Stimulated activated CD4-positive, alpha-beta T cell treated with anti-CD3 and anti-CD28 coated beads, Interleukin-1b, Interleukin-23, amount 100 ng/mL, for 24 hours (primary cell): ENCODE data around the gene SORT1.
"Not testable (repeated sequence)": the region's sequence is repeated elsewhere in the genome, so short reads cannot be mapped to it uniquely, and the experiment has no call there.

Experiments used
- DNase-seq, 4 experiments: peaks; one replicate each; pipeline ENCODE4 v3.0.0-alpha.2; 2020; ENCODE audit warnings: low read depth in 4 of 4, low spot score in 1 of 4

The SORT1 gene

DNA sequence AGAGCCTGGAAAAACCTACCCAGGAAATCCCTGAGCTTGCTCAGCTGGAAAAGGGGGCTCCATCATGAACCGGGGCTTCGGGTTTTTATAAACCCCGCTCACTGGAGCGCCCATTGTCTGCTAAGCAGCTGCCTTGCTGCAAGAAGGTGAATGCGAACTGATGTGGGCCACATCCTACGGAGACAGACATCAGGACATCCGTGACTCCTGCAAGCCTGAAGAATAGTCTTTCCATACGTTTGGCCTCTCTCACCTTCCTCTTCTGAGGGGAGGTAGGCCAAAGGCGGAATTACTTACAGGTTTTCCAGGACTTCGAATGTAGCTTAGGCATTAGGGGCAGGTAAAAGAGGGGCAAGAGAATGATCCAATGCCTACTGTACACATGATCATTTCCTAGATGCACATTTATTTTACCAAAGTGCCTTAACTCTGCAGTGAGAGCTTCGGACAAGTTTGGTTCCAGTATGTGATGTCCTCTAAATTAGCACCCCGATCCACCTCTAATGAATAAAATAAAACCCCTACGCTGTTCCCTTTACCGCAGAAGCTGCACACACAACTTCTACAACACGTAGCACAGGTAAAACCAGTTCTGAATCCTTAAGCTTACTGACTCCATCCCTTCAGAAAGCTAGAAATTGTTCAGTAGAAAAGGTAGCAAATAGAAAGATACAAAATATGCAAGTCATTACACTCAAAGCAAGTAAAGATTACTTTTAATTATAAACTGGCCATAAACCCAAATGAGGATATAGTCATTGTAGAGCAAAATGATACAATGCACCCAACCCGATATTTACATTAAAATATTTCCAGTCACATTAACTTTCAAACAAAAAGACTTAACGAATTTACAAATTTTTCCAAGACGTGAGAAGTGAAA lies 866 bp upstream of the SORT1 start:
- no peak for DNase-seq

DNA sequence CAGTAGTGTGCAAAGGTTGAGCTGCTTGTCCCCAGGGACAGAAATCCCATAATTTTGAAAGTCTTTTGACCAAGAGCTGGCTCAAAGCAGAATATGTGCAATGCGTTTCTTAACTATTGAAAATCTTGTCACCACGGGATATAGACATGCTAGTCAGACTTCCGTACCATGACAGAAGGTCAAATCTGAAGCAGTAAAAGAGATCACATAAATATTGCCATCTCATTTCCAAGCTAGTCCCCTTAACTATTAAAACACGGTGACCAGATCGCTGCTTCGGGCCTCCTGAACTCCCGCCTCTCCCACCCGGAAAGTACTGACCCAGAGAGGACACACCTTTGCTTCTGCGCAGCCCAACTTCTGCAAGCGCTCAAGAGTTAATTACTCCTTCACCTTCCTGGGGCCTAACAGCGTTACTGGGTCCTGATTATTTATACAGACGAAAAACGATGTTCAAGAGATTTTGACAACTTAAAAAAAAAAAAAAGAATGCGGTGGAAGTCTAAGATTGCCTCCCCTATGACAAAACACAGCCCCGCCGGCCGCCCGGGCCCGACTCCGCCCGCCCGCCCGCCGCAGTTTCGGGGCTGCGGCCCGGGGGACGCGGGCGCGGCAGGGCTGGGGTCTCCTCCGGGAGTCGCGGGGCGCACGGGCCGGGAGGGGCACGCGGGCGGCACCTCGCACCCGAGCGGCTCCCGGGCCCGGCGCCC lies 692 bp downstream of the SORT1 start:
- no peak for DNase-seq

DNA sequence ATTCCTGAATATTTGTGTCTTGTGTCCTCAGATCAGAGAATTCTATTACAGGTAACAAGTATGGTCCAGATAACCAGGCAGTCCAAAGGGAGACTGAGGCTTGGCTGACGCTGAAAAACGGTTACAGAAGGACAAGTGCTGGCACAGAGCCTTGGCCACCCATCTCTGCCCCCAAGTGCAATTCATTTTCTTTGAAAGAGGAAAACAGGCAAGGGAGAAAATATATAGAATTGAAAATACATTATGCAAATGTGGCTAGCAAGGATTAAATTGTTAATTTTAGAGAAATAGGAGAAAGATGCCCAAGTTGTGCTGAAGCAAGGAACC lies 1.2 kb downstream of the SORT1 start:
- DNase-seq: no peak

DNA sequence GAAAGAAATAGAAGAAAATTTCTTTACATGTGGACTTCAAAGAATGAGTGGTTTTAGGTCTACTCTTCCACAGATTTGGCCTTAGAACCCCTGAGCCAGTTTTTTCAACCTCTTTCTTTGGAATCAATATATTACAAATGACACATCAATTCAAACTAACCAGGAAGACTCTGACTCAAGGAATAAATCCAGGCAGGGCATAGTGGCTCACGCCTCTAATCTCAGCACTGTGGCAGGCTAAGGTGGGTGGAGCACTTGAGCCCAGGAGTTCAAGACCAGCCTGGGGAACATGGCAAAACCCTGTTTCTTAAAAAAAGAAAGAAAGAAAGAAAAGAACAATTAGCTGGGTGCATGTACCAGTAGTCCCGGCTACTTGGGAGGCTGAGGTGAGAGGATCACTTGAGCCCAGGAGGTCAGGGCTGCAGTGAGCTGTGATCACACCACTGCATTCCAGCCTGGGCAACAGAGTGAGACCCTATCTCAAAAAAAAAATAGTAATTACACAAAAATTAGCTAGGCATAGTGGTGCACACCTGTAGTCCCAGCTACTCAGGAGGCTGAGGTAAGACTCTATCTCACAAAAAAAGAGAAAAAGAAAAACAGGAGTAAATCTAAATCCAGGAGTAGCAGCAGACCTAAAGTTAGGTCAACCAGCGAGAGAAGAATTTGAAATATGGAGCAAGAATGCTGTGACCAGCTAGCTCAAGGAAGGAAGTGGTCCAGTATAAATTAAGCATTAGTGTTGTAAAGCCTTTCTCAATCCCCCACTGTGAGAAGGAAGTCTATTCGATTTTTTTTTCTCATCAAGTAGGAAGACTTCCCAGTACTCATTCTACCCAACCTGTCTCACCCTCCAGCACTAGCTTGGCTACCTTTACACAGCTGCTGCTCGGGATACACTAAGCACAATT lies 1.9 kb downstream of the SORT1 start:
- DNase-seq: no peak

DNA sequence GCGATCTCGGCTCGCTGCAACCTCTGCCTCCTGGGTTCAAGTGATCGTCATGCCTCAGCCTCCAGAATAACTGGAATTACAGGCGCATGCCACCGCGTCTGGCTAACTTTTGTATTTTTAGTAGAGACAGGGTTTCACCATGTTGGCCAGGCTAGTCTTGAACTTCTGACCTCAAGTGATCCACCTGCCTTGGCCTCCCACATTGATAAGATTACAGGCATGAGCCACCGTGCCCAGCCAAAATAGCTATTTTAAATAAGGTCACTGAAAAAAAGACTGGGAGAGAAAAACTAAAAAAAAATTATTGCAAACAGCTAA lies 2.5 kb downstream of the SORT1 start:
- not testable (repeated sequence) for DNase-seq

DNA sequence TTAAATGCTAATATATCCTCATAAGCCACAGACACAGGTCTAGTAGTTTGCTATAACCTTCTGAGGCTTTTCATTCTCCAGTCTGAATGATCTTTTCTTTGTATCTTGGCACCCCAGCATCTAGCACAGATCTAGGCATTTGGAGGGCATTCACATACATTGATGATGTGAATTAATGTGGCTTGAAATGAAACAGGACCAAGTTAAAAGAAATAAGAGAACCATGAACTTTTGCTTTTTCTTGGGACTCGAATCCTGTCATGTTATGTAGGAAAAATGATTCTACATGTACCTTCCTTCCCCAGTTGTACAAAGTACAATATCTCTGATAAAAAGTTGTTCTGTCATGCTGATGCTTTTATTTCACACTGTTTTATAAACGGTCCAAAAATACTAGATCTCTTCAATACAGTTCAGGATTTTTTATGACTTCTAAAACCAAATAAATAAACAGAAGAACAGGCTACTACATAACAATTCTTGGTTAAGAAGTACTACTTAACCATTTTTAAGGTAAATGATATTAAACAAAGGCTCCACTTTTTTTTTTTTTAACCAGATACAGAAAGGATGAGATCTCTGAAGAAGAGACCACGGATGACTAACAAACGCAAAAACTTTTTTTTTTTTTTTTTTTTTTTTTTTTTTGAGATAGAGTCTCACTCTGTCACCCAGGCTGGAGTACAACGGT lies 3.0 kb downstream of the SORT1 start:
- no peak for DNase-seq

DNA sequence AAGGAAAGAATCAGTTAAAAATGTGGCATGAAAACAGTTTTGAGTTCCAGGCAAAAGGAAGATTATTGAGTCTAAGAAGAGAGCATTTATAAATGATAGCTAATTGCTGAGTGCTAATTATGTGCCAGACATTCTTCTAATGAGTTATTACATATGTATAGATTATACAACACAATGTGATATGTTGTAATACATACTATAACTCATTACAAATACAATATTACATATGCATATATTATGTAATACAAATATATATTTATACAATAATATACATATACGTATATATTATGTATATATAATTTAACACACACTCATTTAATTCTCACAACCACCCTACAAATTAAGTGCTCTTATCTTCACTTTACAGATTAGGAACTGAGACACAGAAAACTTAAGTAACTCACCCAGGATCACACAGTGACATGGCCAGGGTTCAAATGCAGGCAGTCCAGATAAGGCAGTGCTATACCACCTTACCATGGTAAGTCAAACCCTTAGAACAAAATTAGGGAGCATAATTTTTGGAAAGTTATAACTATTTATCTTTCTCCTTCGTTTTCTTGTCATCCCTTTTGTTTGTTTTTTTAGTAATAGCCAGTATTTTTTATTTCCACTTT lies 4.0 kb downstream of the SORT1 start:
- DNase-seq: no peak

DNA sequence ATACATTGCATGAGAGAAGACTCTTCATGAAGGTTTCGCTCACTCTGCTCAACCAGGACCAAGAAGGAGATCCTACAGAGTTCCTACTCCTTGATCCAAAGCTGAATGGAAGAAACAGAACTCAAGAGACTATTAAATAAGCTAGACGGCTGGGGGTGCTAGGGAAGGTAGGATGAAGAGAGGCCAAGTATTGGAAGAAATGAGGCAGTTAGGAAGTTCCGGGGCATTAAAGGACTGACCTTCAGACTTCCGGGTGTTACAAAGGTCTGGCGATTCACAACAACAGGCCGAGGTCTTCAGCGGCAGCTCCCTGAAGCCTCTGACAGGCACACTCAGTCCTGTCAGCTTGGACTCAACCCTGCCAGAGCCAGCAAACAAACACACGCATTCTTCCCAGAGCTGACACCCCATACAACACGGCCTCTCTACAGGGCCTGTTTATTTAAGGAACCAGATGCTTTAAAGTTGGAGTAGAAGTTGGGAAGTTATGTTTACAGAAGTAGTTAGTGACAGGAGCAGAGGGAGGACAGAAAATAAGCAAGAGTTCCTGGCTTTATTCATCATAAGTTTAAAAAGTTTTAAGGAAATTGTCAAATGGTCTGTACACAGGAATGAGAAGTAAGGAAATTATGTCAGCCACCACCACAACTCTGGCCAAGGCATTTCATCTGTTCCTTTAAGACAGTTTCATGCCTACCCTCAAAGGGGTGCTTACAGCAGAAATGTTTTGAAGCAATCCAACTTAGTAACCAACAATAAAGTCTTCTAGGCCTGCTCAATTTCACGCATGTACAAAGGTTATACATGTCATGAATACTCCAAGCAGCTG lies 4.7 kb downstream of the SORT1 start:
- DNase-seq: no peak

DNA sequence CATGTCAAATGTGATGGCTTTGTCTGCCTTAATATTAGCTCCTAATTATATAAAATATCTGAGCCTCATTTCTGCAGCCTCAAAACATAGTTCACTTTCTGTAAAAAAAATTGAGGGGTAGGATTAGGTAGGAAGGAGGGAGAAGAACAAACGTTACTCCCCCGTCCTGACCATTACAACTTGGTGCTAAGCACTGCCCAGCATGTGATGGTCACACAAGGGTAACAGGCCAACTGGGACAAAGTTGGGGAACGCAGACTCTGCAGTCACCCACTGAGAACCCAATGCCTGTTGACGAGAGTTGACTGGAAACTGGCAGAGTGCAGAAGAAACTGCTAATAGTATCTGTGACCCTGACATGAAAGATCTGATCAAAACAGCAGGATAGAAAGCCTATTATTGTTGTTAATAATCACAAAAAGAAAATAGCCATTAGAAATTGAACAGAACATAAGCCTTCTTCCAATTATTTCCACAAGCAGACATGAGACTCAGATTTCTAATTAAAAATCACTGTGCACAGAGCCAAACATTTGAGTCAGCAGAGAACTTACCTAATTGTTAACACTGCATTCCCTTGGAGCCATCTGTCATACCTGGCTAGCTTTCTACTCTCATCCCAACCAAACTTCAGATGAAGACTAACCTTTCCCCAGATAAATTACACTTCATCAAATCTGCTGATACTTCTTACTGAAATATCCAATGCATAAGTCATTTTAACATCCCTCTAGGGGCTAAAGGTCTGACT lies 5.5 kb downstream of the SORT1 start:
- DNase-seq: no peak

DNA sequence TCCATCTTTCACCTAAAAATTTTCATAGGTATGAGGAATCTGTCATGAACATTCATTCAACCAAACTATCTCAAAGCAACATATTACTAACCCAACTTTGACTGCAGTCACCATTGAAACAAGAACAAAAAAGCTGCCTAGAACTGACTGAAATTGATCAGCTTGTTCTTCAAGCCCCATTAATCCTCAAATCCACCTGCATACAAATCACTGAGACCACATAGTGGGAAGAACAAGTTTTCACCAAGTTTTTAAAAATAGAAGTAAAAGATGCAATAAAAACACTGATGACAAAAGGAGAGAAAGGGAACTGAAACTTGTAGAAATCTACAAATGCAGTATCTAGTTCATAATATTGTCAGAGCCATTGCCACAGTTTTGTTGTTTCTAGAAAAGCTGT lies 6.1 kb downstream of the SORT1 start:
- no peak for DNase-seq

DNA sequence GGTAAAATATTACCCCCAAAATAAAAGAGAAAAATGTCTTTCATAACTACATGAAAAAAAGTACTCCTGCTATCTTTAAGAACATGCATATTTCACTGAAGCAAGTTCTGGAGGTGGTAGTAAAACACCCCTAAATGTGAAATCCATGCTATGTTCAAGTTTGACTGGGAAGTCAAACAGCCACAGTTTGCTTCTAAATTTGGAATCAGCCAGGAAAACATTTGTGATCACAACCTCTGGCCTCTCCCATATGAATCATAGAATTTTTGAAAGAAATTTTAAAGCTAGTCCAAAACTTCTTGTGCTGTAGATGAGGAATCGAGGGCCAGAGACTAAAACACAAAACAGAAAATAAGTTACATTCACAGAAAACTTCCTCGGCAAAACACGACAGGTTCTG lies 6.6 kb downstream of the SORT1 start:
- no peak for DNase-seq

DNA sequence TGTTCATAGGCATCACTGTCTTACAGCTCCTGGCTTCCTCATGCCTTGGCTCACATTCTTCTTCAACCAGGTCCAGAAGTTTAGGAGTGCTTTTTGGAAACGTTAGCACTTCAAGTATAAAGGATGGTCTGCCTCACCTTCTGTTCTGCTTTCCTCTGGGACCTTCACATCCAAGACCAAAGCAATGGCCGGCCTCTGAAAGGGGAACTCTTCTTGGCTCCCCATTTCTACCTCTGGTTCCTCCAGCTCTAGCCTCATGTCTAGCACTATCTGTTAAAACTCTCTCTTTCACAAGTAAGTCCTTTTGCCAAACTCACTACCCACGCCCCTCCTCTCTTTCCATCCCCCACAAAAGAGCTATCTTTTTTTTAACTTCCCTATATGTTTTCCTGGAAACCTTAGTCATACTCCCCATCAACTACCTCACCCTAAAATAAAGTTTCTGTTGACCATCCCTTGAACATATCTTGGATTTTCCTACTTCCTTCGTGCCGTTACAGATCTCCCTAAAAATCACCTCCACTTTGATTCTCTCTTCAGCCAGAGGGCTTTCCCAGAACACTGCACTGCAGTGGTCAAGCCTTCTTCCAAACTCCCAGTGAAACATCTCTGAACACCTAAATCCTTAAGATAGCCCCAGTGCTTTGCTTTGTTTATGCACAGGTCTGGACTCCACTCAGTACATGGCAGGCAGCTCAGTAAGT lies 7.9 kb downstream of the SORT1 start:
- no peak for DNase-seq

DNA sequence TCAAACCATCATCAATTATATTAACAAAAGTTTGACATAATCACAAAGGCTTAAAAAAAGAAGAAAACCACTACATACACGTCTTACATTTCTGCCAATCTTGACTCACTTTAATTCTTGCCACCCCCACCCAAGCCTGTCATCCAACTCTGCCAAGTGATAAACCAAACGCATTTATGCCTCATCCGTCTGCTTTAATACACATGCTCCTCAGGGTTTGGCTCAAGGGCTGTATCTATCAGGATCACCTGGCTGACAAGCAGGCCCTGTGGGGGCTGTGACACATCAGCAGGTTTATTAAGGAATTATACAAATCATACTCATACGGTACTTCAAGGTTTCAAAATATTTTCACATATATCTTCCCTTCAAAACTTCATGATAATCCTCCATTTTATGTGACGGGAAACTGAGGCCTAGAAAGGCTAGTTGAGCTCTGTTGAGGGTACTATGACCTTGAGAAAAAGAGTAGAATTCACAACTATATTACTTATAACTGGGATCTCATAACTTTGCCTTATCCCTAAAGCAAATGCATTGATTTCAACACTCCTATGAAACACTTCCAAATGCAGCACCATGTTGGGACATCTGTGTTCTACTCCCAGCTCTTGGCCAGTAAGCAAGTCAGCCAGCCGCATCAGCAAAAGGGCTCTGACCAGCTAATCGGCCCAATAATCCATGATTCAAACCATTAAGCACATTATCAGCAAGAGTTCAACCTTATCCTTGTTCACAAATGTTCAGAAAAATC lies 8.7 kb downstream of the SORT1 start:
- DNase-seq: no peak

DNA sequence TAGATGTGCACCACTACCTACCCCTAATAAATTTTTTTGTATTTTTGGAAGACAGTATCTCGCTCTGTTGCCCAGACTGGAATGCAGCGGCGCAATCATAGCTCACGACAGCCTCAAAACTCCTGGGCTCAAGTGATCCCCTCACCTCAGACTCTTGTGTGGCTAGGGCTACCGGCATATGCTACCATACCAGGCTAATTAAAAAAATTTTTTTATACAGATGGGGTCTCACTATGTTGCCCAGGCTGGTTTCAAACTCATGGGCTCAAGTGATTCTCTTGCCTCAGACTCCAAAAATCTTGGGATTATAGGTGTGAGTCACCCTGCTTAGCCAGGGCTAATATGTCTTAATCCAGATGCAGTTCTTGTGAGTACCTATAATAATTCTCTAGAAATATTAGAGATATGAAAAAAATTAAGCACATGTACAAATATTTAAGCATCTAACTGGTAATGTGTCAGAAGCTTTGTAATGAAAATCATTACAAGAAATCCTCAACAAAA lies 9.5 kb downstream of the SORT1 start:
- DNase-seq: no peak

DNA sequence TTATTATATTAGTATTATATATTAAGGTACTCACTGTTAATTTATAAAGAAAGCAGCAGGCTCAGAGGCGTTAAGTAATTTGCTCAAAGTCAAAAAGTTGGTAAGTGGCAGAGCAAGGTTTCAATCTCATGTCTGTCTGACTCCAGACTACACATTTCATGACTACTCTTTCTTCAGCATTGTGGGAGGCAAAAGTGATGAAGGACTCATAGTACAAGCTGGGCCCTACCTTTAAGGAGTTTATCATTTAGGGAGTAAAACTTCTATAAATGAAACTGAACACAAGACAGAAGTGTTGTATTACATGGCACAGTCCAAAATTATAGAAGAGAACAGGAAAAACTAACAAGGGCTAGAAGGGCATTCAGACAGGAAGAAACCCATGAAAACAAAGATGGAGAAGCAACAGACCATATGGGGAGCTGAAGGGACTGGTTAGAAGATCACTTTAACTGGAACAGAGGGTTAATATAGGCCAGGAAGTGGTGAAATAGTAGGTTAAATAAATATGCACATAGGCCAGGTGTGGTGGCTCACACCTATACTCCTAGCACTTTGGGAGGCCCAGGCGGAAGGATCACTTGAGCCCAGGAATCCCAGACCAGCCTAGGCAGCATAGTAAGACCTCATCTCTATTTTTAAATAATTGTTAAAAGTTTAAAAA lies 11.5 kb downstream of the SORT1 start:
- DNase-seq: no peak

DNA sequence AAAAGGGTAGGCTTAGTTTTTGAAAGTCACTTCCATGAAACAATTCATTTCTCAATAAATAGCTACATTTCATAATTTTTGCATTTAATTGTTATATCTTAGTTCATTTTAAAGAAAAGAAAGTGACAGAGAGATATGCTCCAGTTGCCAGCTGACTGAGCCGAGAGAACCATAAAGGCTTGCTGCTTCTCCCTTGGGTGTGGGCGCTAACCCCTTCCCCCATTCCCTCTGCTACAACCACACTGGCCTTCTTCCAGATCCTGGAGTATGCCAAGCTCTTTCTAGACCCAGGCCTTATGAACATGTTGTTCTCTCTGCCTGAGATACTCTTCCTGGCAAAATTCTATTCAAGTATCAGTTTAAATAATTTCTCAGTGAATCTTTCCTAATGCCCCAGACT lies 12.3 kb downstream of the SORT1 start:
- no peak for DNase-seq

DNA sequence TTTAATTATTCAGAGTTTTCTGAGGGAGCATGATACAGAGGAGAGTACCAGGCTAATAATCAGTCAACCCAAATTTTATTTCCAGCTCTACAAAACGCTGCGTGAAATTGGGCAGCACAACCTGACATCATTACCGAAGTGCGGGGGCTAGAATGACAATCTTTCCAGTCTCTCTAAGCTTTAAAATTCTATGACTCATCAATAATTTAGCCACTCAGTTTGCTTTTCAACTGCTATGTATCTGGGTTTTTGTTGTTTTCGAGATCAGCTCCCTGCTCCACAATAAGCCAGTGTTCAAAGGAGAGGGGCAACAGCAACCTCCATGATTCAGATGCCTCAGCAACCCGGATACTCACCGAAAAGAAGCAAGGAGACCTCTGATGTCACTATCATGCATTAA lies 13.9 kb downstream of the SORT1 start:
- no peak for DNase-seq
